GM18858 (cell line): Measurements from ENCODE around the gene SRRM3.
"Not testable (repeated sequence)": the region's sequence is repeated elsewhere in the genome, so short reads cannot be mapped to it uniquely, and the experiment has no call there.

Source experiments
- ATAC-seq: cut with Tn5 transposase; IDR thresholded peaks from one replicate; pipeline ENCODE4 v1.9.1; 2021; ENCODE audit not compliant: unreplicated experiment

The SRRM3 gene, protein sequence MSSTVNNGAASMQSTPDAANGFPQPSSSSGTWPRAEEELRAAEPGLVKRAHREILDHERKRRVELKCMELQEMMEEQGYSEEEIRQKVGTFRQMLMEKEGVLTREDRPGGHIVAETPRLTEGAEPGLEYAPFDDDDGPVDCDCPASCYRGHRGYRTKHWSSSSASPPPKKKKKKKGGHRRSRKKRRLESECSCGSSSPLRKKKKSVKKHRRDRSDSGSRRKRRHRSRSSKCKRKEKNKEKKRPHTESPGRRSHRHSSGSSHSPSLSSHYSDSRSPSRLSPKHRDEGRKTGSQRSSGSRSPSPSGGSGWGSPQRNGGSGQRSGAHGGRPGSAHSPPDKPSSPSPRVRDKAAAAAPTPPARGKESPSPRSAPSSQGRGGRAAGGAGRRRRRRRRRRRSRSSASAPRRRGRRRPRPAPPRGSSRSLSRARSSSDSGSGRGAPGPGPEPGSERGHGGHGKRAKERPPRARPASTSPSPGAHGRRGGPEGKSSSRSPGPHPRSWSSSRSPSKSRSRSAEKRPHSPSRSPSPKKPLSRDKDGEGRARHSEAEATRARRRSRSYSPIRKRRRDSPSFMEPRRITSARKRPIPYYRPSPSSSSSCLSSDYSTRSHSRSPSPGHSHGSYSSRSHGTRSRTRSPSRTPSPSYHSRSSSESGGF

DNA sequence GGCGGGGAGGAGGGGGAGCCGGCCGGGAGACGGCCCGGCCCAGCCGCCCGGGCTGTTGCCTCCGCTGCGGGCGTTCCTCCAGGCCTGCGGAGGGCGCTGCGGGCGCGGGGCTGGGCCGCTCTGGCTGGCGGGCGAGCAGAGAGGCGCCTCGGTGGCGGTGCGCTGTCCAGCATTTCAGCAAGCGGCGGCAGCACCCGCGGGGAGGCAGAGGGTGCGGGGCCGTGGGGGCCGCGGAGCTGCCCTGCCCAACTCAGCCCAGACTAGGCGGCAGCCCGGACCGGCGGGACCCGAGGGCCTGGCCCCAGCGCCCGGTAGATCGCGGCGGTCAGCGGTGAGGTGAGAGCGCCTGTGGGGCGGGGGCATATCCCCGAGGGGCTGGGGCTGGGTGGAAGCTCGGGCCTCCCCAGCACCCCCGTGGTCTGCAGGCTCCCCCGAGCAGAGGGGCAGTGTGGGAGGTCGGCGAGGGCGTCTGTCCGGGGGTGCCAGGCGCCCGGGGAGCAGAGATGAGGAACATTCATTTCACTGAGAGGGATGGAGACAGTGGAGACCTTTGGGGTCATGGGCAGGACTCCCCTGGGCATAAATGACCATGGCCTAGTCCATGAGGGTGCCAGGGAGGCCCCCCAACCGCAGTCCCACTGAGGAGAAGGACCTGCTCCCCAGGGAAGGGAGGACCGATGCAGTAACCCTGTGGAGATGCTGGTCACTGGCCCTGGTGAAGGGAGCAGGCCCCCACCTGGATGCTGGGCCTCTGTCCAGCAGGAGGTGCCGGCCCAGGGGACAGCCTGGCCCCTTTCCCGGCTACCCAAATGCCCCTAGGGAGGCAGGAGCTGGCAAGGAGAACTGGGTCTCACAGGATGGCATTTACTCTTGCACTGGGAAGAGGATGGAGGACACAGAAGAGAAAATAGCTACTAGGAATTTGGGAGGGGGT lies at the start of gene SRRM3:
SRRM3 (plus strand) TSS at position 165 of the 934 bp plus-strand sequence. CDS start 33,171 bp downstream, outside the sequence.
- ATAC-seq, result no peak

DNA sequence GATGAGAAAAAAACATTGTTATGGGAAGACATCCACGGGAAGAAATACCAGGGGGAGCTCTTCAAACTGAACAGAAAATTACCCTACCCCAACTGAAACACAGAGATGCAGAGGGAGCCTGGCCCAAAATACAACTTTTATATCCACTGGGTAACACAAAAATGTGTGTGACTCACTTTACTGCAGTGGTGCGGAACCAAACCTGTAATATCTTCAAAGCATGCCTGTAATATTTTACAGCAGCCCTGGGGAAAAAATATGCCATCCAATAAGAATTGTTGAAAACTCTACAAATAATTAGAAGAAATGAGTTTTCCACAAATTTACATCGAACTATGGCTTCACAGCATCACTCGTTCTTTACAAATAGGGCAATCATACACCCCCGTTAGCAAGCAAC lies 49.8 kb upstream of the SRRM3 start:
- no peak for ATAC-seq

DNA sequence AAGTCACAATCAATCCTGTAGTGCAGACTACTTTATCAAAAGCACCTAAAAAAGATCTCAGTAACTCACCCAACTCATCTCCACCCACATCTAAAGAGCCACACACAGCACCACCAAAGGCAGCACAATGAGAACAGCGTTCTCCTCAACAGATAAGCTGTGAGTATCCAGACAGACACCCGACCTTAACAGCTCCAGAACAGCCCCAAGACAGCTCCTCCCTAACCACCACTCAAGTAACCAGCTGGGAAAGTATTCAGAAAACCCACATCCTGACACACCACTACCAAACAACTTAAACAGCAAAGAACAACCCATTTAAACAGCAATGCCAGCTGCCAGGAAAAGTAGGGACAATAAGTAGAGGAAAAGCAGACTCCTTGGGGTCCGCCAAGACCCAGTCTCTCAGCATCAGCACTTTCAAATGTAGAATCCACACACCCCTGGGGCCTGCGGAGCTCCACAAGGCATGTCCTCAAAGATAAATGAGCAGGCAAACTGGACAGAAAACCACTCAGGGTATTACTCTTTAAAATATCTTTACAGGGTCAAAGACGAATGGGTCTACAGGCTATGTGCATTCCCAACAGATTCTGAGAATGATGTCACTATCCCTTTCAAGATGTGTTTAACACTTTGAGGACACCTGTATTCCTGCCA lies 48.0 kb upstream of the SRRM3 start:
- ATAC-seq, result not testable (repeated sequence)

DNA sequence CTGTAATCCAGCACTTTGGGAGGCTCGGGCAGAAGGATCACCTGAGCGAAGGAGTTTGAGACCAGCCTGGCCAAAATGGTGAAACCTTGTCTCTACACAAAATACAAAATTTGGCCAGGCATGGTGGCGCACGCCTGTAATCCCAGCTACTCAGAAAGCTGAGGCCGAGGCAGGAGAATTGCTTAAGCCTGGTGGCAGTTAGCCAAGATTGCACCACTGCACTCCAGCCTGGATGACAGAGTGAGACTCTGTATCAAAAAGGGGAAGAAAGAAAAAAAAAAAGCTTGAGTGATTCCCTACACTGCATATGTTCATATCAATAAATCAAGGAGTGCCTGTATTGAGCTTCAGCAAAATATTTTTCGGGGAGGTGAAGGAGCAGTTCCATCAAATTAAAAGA lies 45.8 kb upstream of the SRRM3 start:
- no peak for ATAC-seq

DNA sequence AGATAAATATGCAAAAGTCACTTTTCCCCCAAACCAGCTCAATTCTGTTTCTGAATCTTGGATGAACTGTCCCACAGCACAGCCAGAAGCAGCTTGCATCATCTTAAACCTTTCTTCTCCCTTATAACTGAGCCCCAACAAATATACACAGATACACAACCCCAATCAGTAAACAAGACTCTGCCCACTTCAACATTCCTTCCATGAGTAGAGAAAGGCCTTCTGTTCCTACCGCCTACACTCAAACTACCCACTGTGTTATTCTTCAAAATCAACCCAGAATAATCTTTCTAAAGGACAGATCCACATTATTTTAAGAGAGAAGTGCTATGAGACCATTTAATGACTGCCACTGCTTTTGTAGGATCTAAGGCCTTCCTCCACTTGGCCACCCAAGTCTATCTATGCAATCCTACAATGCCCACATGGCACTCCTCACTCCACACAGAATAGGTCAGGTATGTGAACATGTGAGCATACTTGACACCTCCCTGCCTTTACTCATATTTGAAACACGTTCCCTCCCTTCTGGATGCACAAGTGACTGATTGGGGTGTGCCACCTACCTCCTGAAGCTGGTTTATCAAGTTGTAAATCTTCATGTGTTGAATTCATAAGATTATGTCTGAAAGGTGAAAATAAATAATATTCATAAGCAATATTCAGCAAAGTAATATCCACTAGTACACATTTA lies 44.6 kb upstream of the SRRM3 start:
- not testable (repeated sequence) for ATAC-seq

DNA sequence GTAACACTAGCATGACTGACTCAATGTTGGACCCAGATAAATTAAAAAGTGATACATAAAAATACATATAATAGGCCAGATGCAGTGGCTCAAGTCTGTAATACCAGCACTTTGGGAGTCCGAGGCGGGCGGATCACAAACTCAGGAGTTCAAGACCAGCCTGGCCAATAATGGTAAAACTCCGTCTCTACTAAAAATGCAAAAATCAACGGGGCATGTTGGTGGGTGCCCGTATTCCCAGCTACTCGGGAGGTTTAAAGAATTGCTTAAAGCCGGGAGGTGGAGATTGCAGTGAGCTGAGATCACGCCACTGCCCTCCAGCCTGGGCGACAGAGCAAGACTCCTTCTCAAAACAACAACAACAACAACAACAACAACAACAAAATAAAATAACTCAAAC lies 43.3 kb upstream of the SRRM3 start:
- ATAC-seq, result not testable (repeated sequence)

DNA sequence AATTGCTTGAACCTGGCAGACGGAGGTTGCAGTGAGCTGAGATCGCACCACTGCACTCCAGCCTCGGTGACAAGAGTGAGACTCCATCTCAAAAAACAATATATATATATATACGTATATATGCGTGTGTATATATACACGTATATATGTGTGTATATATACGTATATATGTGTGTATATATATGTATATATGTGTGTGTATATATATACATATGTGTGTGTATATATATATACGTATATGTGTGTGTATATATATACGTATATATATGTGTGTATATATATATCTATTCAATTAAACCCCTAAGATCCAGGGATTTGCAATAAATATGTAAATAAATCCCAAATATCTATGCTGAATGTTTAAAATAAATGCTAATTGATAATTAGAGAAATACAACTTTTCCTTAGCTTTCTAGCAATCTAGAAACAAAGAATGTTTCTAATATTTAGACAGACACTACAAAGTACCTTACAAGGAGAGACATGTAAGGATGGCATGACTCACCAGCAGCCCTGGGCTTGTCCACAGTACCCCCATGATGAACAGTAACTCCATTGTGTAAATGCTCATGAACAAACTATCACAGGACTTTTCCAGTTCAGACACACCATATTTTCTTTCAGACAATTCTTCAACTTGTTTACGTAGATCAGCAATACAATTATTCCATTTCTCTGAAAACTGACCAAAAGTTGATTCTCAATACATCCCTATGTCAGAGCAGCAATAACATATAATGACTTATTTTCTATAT lies 39.1 kb upstream of the SRRM3 start:
- not testable (repeated sequence) for ATAC-seq

DNA sequence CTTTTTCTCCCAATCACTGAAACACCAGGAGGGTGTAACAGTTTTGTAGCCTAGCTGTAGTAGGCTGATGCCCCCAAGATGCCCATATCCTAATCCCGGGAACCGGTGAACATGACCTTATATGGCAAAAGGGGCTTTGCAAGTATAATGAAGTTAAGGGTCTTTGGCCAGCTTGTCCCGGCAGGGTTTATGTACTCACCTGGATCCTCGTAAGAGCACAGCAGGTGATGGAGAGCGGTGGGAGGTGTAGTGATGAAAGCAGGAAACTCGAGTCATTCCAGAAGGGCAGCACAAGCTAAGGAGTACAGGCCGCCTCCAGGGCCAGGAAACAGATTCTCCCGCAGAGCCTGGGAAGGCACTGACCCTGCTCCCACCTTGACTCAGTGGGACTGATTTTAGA lies 37.9 kb upstream of the SRRM3 start:
- ATAC-seq, result not testable (repeated sequence)

DNA sequence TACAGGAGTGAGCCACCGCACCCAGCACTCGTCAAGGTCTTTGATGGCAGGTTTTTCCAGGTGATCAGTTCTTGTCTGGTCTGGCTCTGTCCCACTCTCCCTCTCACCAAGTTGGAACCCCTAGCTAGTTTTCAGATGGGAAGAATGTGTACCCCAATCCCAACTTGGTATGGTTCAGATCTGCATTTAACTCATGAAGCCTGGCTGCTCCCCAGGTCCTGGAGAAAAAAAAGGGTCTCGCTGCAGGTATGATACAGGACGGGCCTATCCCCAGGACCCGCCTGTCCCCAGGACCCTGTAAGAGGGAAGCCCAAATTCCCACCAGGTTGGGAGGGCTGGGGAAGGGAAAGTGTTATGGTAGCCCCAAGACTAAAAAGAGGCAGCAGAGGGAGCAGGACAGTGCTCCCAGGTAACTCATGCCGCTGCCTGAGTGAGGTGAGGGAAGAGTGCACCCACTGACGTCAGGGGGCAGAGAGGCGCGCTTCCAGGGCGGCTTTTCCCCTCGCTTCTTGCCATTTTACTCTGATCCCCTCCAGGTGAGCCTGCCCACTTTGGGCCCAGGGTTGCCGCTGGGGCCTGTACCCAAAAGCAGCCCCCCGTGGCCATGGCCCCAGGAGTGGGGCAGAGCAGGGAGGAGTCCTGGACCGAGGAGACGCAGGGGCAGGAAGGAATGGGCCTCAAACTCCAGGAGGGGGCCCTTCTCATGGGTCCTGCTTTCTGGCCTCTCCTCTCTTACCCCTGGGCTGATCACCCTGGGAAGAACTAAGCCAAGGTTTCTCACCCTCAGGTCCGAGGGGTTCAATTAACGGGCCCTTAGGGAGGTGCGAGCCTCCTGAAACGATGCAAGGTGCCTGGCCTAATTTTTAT lies 36.4 kb upstream of the SRRM3 start:
- no peak for ATAC-seq

DNA sequence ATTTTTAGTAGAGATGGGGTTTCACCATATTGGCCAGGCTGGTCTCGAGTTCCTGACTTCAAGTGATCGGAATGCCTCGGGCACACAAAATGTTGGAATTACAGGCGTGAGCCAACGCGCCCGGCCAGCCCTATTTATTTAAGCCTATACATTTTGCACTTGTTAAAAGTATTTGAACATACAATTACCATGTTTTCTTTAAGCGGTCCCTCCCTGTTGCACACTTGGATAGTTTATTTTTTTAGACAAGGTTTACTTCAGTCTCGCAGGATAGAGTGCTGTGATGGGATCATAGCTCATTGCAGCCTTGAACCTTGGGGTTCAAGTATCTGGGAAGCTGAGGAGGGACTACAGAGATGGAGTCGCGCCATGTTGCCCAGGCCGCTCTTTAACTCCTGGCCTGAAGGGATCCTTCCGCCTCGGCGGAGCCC lies 35.7 kb upstream of the SRRM3 start:
- ATAC-seq, result no peak

DNA sequence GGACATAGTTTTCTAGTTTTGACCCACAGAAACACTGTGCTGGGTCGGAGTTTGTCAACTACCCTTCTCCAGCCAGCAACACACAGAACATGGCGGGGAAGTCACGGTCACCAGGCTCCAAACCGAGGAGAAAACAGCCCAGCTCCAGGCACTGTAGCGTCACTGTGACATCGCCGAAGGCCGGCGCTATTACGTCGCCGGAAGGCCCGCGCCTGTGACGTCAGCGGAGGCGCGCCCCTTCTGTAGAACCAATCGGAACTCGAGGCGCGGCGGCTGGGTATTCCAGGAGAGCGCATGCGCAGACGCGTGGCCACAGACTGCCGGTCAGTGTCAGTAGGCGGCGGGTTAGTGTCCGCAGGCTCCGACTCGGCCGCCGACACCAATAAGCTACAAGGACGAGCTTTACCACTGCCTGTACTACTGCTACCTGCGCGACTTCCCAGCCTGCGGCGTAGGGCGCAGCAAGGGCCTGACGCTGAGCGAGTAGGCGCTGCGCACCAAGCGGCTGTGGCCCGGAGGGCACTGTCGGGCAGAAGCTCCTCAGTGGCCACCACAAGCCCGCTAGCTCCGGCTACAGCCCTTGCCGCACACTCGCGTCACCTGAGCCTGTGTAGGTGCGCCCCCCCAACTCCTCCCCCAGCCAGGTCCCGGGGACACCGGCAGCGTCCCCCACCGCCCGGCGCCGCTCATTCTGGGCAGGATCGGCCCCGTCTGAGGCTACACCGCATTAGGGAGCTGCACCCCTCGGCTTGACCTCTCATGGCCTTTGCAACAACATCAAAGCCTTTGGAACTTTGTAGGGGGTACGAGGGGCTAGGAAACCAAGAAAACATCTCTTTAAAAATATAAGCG lies 35.1 kb upstream of the SRRM3 start:
- peak; percentile 52 for ATAC-seq

DNA sequence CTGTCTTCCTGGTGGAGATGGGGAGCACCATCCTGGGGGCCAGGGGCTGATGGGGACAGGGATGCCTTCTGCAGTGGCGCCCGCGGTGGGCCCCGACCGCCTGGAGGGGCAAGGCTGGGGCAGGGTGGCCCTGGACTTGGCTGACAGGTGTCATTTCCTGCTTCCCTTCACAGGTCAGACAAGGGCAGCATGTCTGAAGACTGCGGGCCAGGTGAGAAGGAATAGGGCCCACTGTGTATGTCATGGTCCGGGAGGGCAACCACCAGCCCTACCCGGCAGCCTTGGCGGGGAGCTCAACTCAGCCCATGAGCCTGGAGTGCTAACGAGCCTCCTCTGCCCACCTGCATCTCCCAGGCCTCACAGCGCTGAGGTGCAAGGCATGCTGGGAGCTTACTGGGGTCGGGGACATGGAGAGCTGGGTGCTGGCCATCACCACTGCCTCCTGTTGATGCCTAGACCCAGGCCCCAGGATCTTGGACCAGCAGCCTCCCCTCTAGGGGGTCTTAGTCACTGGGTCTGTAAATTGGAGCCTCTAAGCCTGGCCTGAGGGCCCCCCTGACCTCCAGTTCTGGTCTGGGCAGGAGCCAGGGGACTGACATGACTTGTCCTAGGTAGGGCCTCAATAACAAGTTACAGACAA lies 28.0 kb upstream of the SRRM3 start:
- no peak for ATAC-seq

DNA sequence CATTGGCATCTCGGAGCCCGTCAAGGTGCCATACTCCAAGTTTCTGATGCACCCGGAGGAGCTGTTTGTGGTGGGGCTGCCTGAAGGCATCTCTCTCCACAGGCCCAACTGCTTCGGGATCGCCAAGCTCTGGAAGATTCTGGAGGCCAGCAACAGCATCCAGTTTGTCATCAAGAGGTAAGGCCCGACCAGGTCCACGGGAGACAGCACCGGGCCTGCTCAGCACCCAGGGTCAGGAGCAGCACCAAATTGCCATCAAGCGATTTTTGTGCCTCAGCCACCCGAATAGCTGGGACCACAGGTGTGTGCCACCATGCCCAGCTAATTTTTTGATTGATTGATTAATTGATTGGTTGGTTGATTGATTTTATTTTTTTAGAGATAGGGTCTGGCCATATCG lies 24.7 kb upstream of the SRRM3 start:
- ATAC-seq, result not testable (repeated sequence)

DNA sequence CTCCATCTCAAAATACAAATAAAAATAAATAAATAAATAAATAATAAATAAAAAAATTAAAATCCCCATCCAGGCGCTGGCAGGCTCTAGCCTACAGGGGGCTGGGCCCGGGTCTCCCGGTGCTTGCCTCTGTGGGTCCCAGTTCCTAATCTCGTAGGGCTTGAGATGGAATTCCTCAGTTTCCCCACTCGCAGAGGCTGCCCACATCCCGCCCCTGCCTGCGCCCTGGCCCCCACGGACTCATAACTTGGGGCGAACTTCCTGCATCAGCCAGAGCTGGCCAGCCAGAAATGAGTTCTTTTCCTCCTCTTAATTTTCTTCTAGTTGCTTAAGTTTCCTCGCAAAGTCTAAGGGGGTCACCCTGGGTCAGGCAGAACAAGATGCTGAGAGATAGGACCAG lies 22.0 kb upstream of the SRRM3 start:
- ATAC-seq, result no peak

DNA sequence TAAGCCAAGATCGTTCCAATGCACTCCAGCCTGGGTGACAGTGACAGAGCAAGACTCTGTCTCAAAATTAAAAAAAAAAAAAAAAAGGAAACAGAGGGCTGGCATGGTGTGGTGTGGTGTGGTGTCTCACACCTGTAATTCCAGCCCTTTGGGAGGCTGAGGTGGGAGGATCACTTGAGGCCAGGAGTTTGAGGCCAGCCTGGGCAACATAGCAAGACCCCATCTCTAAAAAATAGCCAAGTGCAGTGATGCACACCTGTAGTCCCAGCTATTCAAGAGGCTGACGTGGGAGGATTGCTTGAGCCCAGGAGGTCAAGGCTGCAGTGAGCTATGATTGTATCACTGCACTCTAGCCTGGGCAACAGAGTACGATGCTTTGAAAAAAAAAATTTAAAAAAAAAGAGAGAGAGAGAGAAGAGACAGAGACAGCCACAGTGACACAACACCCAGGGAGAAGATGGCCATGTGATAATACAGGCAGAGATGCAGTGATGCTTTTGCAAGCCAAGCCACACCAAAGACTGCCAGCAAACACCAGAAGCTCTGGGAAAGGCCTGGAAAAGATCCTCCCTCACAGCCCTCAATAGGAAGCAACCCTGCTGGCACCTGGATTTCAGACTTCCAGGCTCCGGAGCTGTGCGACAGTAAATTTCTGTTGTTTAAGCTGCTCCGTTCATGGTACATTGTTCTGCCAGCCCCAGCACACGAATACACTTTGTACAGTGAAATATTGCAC lies 19.3 kb upstream of the SRRM3 start:
- no peak for ATAC-seq

DNA sequence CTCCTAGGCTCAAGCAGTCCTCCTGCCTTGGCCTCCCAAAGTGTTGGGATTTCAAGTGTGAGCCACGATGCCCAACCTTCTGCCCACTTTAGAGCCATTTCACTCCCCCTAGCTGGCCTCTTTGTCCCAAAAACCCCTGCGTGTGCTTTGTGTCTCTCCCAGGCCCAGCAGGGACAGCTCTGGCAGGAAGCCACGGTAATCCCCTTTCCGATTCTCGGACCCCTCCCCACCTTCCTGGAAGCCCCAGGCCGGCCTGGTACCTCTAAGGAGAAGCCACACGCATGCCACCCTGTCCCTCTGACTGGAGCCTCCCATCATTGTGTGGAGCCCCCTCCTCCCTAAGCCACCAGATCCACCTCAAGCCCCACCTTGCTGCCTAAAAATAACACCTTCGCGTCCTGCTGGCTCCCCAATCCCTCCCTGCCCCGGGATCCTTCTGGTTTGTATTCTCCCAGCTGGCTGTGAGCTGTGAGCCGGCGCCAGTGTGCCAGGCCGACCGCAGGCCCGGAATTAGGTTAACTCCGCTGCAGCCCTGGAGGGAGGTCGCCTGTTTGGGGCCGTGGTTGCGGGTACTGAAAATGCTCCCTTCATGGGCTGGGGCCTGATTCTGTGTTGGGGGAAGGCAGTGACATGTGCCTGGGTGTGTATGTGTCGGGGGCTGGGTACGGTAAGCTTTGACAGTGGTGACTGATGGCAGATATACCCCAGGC lies 16.4 kb upstream of the SRRM3 start:
- ATAC-seq, result no peak
